ENCODE data around the gene KCNAB3.

DNA sequence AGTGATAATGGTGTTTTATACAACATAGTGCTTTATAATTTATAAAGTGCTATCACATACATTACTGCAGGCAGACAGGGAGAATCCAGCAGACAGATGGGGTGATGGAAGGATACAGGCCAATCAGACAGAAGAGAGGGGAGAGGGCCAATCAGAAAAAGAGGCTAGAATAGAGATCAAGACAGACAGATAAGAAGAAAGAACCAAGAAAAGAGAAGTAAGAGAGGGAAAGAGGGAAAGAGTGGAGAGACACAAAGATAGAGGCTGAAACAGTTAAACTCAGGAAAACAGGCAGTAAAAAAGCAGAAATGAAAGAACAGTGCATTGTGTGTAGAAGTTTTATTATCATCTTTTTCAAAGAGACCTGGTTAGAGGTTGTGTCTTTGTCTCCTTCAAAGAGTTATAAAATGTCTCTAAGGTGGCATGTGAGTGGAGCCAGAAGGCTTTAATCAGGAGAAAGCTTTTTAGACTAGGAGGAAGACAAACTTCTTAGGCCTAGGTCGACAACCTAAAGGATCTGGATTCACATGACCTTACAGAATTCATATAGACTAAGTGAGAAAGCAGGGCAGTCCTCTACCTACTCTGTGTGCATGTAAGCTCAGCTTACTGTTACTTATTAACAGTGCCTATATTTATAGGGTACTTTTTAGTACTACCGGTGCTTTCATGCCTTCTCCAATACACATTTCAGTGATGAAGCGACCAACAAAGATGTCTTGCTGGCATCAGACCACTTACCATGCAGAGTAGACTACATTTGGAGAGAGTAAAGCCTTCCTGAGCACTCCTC lies 49.4 kb downstream of the KCNAB3 start:
- TF ChIP-seq, protein P1, sequence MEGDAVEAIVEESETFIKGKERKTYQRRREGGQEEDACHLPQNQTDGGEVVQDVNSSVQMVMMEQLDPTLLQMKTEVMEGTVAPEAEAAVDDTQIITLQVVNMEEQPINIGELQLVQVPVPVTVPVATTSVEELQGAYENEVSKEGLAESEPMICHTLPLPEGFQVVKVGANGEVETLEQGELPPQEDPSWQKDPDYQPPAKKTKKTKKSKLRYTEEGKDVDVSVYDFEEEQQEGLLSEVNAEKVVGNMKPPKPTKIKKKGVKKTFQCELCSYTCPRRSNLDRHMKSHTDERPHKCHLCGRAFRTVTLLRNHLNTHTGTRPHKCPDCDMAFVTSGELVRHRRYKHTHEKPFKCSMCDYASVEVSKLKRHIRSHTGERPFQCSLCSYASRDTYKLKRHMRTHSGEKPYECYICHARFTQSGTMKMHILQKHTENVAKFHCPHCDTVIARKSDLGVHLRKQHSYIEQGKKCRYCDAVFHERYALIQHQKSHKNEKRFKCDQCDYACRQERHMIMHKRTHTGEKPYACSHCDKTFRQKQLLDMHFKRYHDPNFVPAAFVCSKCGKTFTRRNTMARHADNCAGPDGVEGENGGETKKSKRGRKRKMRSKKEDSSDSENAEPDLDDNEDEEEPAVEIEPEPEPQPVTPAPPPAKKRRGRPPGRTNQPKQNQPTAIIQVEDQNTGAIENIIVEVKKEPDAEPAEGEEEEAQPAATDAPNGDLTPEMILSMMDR (IDR thresholded peaks at IDR 0.05; ENCODE audit: low read length) = no peak
- no peak for TF ChIP-seq EZH2 (IDR thresholded peaks at IDR 0.05; ENCODE audit: borderline replicate concordance, low read length)
